ENCODE measurements around the gene STK39. TPM values are rescaled to one million over a fixed set of nuclear protein-coding genes. Genes with fewer than 3 reads are reported as not detected.

STK39 gene
- total RNA-seq, 1 donor from 2014 or later, result 13.8 TPM

- DNase-seq (ENCODE audit: low read depth), result no peak
Measured at GRCh38 chr2:168183308-168183997, 63.9 kb downstream of the STK39 start.

GRCh38 chr2:168182550-168183249 is 64.7 kb downstream of the STK39 start:
- peak; percentile 65 for DNase-seq (ENCODE audit: low read depth)

GRCh38 chr2:168181825-168182224 is 65.6 kb downstream of the STK39 start:
- DNase-seq (ENCODE audit: low read depth), result no peak

GRCh38 chr2:168180914-168181313 is 66.5 kb downstream of the STK39 start:
- no peak for DNase-seq (ENCODE audit: low read depth)

- no peak for DNase-seq (ENCODE audit: low read depth)
Measured at GRCh38 chr2:168180483-168180882, 66.9 kb downstream of the STK39 start.

DNA sequence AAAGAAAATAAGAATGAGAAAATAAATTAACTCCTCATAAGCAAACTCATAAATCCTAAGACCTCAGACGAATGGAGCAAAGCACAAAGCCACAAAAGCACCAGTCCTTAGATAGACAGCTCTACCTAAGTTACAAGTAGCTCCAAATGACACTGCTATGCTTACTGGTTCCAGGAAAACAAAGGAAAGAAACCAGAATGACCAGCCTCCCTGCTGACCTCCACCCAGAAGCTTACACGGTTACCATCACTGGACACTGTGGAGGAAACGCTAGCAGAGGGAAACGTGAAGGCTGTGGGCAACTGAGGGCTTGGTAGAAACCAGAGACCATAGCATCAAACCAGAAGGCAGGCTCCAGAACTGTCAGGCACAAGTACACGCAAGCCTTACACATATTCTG is 67.8 kb downstream of the STK39 start:
- no peak for DNase-seq (ENCODE audit: low read depth)

DNA sequence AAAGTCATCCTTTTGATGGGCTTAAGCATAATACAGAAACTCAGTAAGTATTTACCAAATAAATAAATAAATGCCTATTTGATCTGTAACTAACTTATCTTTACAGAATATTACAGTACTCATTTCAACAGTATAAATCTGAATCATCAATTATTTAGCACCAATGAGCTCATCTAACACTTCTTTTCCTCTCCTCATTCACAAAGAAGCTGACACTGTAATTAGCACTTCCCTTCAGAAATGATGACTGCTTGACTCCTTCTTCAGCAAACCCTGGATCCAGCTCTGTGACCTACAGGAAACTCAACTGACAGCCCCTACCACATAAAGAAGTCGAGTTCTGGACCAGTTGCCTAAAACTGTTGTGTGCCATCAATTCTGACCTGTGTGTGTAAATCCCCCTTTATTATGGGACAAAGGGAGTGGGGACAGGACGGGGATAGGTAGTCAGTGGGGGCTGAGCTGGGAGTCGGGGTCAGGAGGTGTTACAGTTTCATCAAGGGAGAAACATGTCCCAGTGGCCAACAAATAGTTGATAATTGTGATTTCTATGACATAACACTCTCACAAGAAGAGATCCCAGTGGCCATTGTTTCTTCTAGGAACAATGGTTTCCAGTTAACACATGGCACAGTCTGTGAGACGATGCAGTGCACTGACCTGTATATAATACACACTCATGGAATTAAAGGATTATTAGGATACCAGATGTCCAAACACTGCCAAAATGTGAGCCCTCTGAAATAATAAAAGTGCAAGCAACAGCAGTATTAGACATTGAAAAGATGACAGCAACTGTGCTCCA is 68.7 kb downstream of the STK39 start:
- no peak for DNase-seq (ENCODE audit: low read depth)

DNA sequence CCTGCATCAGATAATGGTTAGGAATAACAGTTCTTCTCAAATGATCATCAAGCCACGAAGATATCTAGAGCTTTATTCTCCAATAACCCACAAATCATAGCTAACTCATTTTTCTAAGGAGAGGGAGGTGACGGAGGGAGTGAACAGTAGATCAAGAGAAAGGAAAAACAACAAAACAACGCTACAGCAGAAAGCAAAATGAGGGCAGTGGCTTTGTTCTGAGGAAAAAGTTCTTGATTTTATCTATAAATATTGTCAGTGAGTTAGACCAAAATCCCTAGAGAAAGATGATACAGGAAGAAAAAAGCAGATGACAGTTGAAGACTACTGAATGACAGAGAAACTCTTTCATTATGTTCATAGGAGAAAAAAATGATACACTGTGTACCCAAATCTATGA is 71.0 kb downstream of the STK39 start:
- DNase-seq (ENCODE audit: low read depth), result no peak

DNA sequence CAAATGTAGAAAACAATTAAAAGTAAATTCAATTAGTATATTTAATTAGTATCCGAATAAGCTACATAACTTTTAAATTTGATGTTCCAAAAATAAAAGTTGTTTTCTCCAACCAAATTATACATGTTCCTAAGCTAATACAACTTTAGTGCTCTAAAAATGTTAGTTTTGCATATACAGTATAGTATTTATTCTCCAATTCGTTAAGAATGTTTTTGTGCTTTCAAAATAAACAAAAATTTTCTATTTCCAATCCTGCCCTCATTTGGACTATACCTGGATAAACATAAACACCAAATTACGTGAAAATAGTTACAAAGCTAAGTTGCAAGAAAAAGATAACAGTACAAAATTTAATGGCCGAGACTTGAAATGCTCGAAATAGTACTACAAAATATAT is 71.9 kb downstream of the STK39 start:
- DNase-seq (ENCODE audit: low read depth), result no peak

DNA sequence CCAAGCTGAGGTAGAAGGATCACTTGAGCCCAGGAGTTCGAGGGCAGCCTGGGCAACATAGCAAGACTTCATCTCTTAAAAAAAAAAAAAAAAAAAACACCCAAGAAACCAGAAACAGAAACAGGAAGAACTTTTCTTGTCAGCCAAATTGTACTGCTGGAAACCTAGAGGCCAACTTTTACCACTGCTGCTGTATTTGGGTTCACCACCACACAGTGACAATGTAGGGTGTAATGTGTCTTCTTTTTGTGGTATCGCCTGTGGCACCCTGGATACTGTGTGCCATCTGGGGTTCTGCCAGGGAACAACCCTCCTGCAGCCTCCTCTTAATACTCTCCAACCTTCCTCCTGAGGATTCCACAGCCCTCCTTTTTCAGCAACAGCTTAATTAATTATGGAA is 72.6 kb downstream of the STK39 start:
- DNase-seq (ENCODE audit: low read depth), result no peak

DNA sequence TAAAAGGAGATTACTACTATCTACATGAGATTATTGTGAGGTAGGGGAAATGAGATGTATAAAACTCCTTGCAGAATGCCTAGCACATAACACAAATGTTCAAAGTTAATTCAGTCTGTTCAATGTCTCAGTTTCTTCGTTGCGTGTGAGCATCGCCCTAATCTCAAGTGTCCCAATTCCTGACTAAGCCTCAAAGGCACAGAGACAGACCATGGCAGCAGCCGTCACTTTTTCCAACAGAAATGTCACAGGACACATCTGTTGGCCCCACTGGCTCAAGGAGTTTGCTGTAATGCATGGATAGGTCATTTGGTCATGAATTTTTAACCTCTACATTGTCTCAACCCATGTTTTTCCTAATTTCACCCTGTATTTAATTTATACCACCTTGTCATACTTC is 75.3 kb downstream of the STK39 start:
- no peak for DNase-seq (ENCODE audit: low read depth)

GRCh38 chr2:168171059-168171762 is 76.2 kb downstream of the STK39 start:
- no peak for DNase-seq (ENCODE audit: low read depth)

DNA sequence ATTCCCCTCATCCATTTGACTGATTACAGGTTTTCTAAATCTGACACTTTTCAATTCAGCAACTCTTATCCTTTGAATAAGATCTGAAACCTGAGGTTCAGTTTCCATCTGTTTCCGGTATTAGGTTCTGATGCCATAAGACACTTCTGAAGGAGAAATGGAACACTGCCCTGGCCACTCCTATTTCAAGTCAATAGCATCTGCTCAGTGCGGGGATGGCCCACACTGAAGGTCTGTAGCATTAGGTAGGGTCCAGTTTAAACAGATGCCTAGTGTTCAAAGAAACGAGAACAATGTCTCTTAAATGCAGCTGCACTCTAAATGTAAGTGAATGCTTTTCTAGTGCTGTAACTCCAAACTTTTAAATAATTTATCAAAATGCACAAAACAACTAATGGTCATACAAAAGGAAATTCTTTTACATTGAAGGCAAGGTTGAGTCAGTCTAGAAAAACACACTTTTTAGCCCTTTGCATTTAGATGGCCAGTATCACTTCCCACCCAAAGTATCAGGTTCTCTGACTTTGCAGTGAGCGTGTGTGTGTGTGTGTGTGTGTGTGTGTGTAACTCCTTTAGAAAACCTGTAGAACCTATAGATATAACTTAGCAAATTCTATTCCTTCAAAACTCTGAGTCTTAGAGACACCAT is 78.2 kb downstream of the STK39 start:
- DNase-seq (ENCODE audit: low read depth), result no peak

GRCh38 chr2:168167511-168168263 is 79.7 kb downstream of the STK39 start:
- no peak for DNase-seq (ENCODE audit: low read depth)

DNA sequence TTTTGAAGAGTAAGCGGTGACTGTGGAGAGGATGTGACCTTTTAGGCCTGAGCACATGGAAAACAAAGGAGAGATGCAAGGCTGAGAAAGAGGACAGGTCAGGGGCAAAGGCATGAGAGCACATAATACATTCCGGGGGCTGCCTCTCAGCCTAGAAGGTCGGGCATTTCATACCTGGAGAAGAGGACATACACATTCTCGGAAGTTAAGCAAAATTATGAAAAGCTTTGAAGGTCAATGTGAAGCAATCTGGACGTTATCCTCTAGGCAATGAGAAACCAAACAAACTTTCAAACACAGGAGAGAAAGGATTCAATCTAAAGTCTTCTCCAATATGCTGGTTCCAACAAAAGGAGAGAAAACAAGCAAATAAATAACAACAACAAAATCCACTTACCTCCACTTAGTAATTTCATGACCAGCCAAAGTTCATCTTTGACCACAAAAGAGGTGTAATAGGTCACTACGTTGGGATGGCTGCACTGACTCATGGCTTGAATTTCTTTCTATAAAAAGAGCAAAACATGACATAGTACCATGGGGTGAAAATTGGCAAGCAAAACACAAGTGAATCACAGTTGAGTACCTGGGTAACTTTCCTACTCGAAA is 80.4 kb downstream of the STK39 start:
- DNase-seq (ENCODE audit: low read depth), result peak; percentile 92

DNA sequence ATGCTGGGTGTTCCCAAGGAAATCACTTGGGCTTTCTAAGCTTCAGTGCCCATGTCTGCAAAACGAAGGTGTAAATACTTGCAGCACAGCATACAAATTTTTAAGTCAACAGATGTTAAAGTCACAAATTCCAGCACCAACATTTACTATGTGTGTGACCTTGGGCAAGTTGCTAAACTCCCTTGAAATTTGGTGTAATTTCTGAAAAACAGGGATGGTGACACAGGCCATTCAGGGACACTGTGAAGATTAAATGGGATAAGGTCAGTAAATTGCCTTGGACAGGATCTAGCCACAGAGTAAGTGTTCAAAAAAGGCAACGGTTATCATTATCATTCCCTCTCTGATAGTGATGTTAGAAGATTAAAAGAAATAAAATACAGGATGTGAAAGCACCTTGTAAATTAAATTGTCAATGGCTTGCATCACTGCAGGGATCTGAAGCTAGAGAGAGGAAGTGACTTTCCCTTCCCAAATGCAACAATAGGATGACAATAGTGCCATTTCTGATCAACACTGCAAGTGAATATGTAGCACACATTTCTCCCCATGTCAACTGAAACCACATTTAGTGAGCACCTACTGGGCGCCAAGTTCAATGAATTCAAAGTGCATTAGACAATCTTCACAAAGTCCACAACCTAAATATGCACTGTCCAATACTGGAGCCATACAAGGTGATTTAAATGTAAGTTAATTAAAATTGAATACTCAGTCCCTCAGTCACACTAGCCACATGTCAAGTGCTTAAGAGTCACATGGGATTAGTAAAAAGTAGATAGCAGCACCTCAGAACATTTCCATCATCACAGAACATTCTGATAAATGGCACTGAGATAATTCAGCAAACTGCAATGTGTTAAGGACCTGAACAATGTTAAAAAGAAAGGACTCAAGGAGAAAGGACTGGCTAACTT is 81.2 kb downstream of the STK39 start:
- DNase-seq (ENCODE audit: low read depth), result no peak

- DNase-seq (ENCODE audit: low read depth), result no peak
Measured at GRCh38 chr2:168165397-168165796, 82.0 kb downstream of the STK39 start.

DNA sequence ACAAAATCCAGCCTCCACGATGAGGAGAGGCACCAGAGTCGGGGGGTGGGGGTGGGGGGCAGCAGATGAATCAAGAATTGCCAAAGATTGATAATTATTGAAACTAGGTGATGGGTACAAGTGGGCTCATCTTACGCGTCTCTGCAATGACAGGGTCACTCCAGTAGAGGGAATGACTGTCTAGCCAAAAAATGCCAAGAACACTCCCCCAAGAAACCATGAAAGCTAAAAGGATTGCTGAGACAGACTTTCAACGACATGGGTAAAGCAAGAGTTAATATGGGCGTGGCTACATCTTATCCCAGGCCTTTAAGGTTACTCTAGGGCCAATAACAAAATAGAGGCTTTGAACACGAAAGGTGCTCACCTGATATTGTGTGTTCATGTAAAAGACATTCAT is 86.5 kb downstream of the STK39 start:
- no peak for DNase-seq (ENCODE audit: low read depth)
